ENCODE data around the gene RUVBL2.
"Not testable (repeated sequence)": the region's sequence is repeated elsewhere in the genome, so short reads cannot be mapped to it uniquely, and the experiment has no call there.

Gene RUVBL2

GRCh38 chr19:49049834-49050233, 56.1 kb downstream of the RUVBL2 start:
- not testable (repeated sequence) for DNase-seq (ENCODE audit: low read depth)

- peak; percentile 36 for DNase-seq (ENCODE audit: low read depth)
Measured at GRCh38 chr19:49050376-49051033, 56.8 kb downstream of the RUVBL2 start.

GRCh38 chr19:49056101-49056901, 62.6 kb downstream of the RUVBL2 start:
- DNase-seq (ENCODE audit: low read depth), result peak; percentile 8

- DNase-seq (ENCODE audit: low read depth), result not testable (repeated sequence)
Measured at GRCh38 chr19:49056902-49057596, 63.4 kb downstream of the RUVBL2 start.

GRCh38 chr19:49057636-49058234, 64.0 kb downstream of the RUVBL2 start, which contains the start of gene CGB7:
Gene CGB7, minus strand, starts transcription at chr19:49057749. Its CDS starts 2,374 bp downstream, at chr19:49055375.
- peak; percentile 40 for DNase-seq (ENCODE audit: low read depth)

- DNase-seq (ENCODE audit: low read depth), result no peak
Measured at GRCh38 chr19:49058562-49058961, 64.9 kb downstream of the RUVBL2 start.

- no peak for DNase-seq (ENCODE audit: low read depth)
Measured at GRCh38 chr19:49059053-49059452, 65.4 kb downstream of the RUVBL2 start.

- DNase-seq (ENCODE audit: low read depth), result no peak
Measured at GRCh38 chr19:49061000-49061399, 67.3 kb downstream of the RUVBL2 start.

GRCh38 chr19:49061445-49061844, 67.8 kb downstream of the RUVBL2 start:
- no peak for DNase-seq (ENCODE audit: low read depth)

- DNase-seq (ENCODE audit: low read depth), result no peak
Measured at GRCh38 chr19:49064029-49064629, 70.4 kb downstream of the RUVBL2 start.

- peak; percentile 33 for DNase-seq (ENCODE audit: low read depth)
Measured at GRCh38 chr19:49064768-49065611, 71.3 kb downstream of the RUVBL2 start, which contains the start of gene NTF4. Gene NTF4, minus strand, starts transcription at chr19:49064818. Its CDS starts 2,821 bp downstream, at chr19:49061997.

Data from amniotic epithelial cell (primary cell).